ENCODE results near the gene RGS10. TPM values are rescaled to one million over a fixed set of nuclear protein-coding genes. Genes with fewer than 3 reads are reported as not detected.
"Not testable (repeated sequence)": the region's sequence is repeated elsewhere in the genome, so short reads cannot be mapped to it uniquely, and the experiment has no call there.

RGS10 gene
- total RNA-seq, 1 donor from 2014 or later: 31.0 TPM

- ATAC-seq (no peak), DNase-seq (no peak)
- H3K36me3 ChIP-seq: no peaks in the 10 kb centered on the region
- intact Hi-C loops (cut with DNase I): no loop called here
- no peak overlapping the region for H3K4me3 ChIP-seq
- TF ChIP-seq, protein P1, sequence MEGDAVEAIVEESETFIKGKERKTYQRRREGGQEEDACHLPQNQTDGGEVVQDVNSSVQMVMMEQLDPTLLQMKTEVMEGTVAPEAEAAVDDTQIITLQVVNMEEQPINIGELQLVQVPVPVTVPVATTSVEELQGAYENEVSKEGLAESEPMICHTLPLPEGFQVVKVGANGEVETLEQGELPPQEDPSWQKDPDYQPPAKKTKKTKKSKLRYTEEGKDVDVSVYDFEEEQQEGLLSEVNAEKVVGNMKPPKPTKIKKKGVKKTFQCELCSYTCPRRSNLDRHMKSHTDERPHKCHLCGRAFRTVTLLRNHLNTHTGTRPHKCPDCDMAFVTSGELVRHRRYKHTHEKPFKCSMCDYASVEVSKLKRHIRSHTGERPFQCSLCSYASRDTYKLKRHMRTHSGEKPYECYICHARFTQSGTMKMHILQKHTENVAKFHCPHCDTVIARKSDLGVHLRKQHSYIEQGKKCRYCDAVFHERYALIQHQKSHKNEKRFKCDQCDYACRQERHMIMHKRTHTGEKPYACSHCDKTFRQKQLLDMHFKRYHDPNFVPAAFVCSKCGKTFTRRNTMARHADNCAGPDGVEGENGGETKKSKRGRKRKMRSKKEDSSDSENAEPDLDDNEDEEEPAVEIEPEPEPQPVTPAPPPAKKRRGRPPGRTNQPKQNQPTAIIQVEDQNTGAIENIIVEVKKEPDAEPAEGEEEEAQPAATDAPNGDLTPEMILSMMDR (IDR thresholded peaks at IDR 0.05): no peak
- H3K27me3 ChIP-seq: no peaks in the 10 kb centered on the region
- H3K9me3 ChIP-seq: no peaks in the 10 kb centered on the region
- H3K4me1 ChIP-seq: peaks cover 4% of the 10 kb centered on the region
- H3K27ac ChIP-seq: no peak overlapping the region
Observed at GRCh38 chr10:119533473-119533872, 9.0 kb downstream of the RGS10 start.

- H3K4me1 ChIP-seq; H3K36me3 ChIP-seq; H3K4me3 ChIP-seq; H3K27ac ChIP-seq; DNase-seq; H3K27me3 ChIP-seq; intact Hi-C loops (cut with DNase I); H3K9me3 ChIP-seq: not testable (repeated sequence)
- ATAC-seq: peak; percentile 42
Observed at GRCh38 chr10:119532791-119533190, 9.7 kb downstream of the RGS10 start.

GRCh38 chr10:119532251-119532650 is 10.3 kb downstream of the RGS10 start:
- not testable (repeated sequence) for H3K4me1 ChIP-seq

DNA sequence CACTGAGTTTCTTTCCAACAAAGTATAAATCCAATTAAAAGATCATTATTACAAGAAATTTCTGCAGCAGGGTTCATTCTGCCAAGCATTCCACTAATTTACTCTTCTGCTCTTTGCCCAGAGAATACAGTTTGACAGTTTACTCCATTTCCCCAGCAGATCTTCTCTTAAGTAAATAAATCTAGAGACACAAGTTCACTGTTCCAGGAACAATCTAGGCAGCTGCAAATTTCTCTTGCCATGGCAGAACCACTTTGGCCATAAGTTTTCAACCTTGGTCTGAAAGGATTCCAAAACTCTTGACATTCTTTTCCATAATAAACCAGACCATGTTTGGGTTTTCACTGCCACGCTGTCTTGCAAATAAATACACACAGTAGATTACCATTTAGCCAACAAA is 11.5 kb downstream of the RGS10 start:
- H3K27me3 ChIP-seq: no peaks in the 10 kb centered on the region
- DNase-seq (no peak), ATAC-seq (no peak)
- no peak overlapping the region for H3K4me3 ChIP-seq
- H3K4me1 ChIP-seq: peaks cover 4% of the 10 kb centered on the region
- H3K27ac ChIP-seq: no peak overlapping the region
- no peaks in the 10 kb centered on the region for H3K36me3 ChIP-seq
- TF ChIP-seq, protein P1 (IDR thresholded peaks at IDR 0.05): no peak
- H3K9me3 ChIP-seq: no peaks in the 10 kb centered on the region
- intact Hi-C loops (cut with DNase I): no loop called here

More at GRCh38 chr10:119532251-119532650, 10.3 kb downstream of the RGS10 start:
- H3K36me3 ChIP-seq; H3K27ac ChIP-seq; H3K9me3 ChIP-seq; H3K4me3 ChIP-seq; DNase-seq; H3K27me3 ChIP-seq; intact Hi-C loops (cut with DNase I); ATAC-seq: not testable (repeated sequence)

DNA sequence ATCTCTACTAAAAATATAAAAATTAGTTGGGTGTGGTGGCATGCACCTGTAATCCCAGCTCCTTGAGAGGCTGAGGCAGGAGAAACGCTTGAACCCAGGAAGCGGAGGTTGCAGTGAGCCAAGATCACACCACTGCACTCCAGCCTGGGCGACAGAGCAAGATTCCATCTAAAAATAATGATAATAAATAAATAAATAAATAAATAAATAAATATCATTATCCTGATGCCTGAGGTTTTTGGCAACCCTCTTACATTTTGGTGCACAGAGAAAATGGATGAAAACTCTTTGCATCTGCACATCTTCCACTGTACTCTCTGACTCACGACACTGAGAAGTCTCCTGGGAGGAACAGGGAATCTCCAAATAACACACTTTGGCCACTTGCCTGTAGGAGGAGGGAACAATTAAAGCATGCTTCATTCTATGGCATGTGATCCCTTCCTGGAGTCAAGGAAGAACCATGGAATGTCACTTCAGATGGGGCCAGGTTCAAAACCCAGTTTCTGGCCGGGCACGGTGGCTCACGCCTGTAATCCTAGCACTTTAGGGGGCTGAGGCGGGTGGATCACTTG is 13.8 kb downstream of the RGS10 start:
- H3K27ac ChIP-seq; H3K4me3 ChIP-seq; ATAC-seq; intact Hi-C loops (cut with DNase I); H3K36me3 ChIP-seq; H3K27me3 ChIP-seq; H3K9me3 ChIP-seq; DNase-seq; H3K4me1 ChIP-seq: not testable (repeated sequence)

DNA sequence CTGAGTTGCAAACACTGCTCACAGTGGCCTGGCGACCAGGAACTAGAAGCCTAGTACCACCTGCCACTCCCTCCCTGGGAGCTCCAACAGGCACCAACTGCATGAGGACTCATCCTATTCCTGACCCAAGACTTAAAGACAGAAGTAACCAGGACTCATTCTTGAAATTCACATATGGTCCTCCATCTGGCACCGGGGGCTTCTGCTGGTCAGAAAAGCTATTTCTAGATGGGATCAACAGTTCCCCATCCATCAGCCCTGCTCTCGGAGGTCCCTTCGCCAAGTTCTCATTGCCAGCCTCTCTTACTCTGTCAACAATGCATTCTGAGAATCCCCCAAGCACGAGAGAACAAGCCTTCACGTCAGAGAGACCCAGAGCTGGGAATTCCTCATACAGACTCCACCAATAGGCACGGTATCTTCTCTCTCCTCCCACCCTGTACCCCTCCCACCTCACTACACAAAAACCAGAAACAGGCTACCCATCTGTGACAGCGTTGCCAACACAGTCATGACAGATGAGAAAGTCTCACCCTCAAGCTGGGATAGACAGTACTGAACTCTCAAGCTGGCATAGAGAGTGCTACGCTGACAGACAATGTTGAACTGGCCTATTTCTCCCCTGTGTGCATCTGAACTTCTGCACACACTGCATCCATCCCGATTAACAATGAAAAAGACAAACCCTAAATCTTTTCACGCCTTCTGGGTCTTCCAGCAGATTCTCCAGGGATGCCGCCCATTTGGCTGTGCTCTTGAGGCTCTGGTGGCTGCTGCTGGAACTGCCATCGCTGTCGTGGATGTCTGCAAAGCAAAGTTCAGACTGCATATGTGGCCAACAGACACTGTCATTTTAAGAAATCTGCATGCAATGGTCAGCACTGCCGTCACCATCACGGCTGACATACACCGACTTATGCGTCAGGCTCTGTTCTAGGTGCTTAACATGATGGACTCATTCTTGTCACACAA is 15.6 kb downstream of the RGS10 start:
- no peaks in the 10 kb centered on the region for H3K9me3 ChIP-seq
- DNase-seq: no peak
- TF ChIP-seq, protein P1 (IDR thresholded peaks at IDR 0.05): no peak
- ATAC-seq: no peak
- no peak overlapping the region for H3K27ac ChIP-seq
- H3K4me3 ChIP-seq: no peak overlapping the region
- intact Hi-C loops (cut with DNase I): no loop called here
- H3K27me3 ChIP-seq: no peaks in the 10 kb centered on the region
- H3K36me3 ChIP-seq: no peaks in the 10 kb centered on the region
- H3K4me1 ChIP-seq: peaks cover 4% of the 10 kb centered on the region

DNA sequence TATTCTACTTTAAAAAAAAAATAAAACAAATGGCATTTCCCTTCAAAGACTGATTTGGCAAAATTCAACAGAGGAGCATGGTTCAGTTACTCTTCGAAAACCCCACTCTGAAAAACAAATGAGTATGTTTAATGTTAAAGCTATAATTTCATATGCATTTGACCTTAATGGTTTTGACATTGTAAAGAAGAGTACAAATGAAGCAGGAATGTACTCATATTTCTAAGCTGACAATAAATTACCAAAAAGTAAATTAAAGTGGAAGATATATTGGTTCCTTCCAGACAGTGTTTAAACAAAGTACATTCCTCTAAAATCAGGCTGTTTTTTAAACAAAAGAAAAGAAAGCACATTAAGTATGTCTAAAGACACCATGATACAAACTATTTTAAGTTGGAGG is 16.4 kb downstream of the RGS10 start:
- Histone ChIP-seq H3K36me3 (no peaks in the 10 kb centered on the region), H3K4me1 (peaks cover 4% of the 10 kb centered on the region), H3K4me3 (no peak overlapping the region), H3K27ac (no peak overlapping the region), H3K27me3 (no peaks in the 10 kb centered on the region), H3K9me3 (no peaks in the 10 kb centered on the region)
- intact Hi-C loops (cut with DNase I): no loop called here
- DNase-seq (no peak), ATAC-seq (no peak)
- TF ChIP-seq, protein P1 (IDR thresholded peaks at IDR 0.05): no peak

All from upper lobe of right lung (tissue), 1 donor.